Retinal pigment epithelial cell (primary cell): ENCODE results near the gene PASD1.
A peak's percentile ranks its signal among the peaks of the same experiment; 100 is the strongest.

Experiments
- DNase-seq: peaks from one replicate; pipeline ENCODE4 v3.0.0-alpha.2; 2010; ENCODE audit warnings: low read depth
- H3K4me3 ChIP-seq: 2 replicates; pipeline ENCODE4 v1.5.1; 2011; ENCODE audit warnings: mild to moderate bottlenecking, low read length, control low read depth, moderate library complexity
- CTCF ChIP-seq: conservative IDR thresholded peaks from 2 replicates; pipeline ENCODE4 v1.5.1; 2011; ENCODE audit warnings: low read depth, low read length, control low read depth, inconsistent platforms

The PASD1 gene

GRCh38 chrX:151712253-151712652 lies 148.8 kb downstream of the PASD1 start:
- no peak overlapping the region for H3K4me3 ChIP-seq
- no peak for TF ChIP-seq CTCF
- no peak for DNase-seq

- no peak overlapping the region for H3K4me3 ChIP-seq
- peak; percentile 65 for TF ChIP-seq CTCF
- DNase-seq: no peak
Measured at GRCh38 chrX:151713849-151714248, 150.4 kb downstream of the PASD1 start.

- TF ChIP-seq CTCF: no peak
- no peak for DNase-seq
- no peak overlapping the region for H3K4me3 ChIP-seq
Measured at GRCh38 chrX:151714362-151714761, 150.9 kb downstream of the PASD1 start.

GRCh38 chrX:151715752-151716151 lies 152.3 kb downstream of the PASD1 start, which contains the start of gene FATE1:
Gene FATE1 (plus strand): TSS chrX:151716035. CDS start chrX:151716120, 85 bp downstream.
- no peak for DNase-seq
- H3K4me3 ChIP-seq: no peak within 1 kb of the TSS
- no peak for TF ChIP-seq CTCF

GRCh38 chrX:151722241-151722846 lies 158.9 kb downstream of the PASD1 start:
- TF ChIP-seq CTCF: peak; percentile 68
- H3K4me3 ChIP-seq: no peak overlapping the region
- no peak for DNase-seq

- no peak overlapping the region for H3K4me3 ChIP-seq
- DNase-seq: no peak
- TF ChIP-seq CTCF: no peak
Measured at GRCh38 chrX:151723156-151723760, 159.8 kb downstream of the PASD1 start.
